Endothelial cell (in vitro differentiated cells): ENCODE measurements around the gene TREH. TPM values are rescaled to one million over a fixed set of nuclear protein-coding genes. Genes with fewer than 3 reads are reported as not detected.

Experiments used
- DNase-seq: peaks from one replicate; pipeline ENCODE4 v3.0.0; 2021; ENCODE audit warnings: low spot score
- H3K27ac Mint-ChIP-seq: one replicate; pipeline ENCODE4 v1.8.0; 2021; ENCODE audit warnings: mixed read lengths, inconsistent platforms; ENCODE audit not compliant: unreplicated experiment
- H3K27me3 Mint-ChIP-seq: one replicate; pipeline ENCODE4 v1.8.0; 2021; ENCODE audit warnings: mild to moderate bottlenecking, moderate library complexity, mixed read lengths, inconsistent platforms; ENCODE audit not compliant: unreplicated experiment
- H3K36me3 Mint-ChIP-seq: one replicate; pipeline ENCODE4 v1.8.0; 2021; ENCODE audit warnings: mild to moderate bottlenecking, low read depth, mixed read lengths, inconsistent platforms; ENCODE audit not compliant: unreplicated experiment
- H3K4me1 Mint-ChIP-seq: one replicate; pipeline ENCODE4 v1.8.0; 2021; ENCODE audit warnings: mild to moderate bottlenecking, mixed read lengths, inconsistent platforms; ENCODE audit not compliant: unreplicated experiment
- H3K4me3 Mint-ChIP-seq: one replicate; pipeline ENCODE4 v1.8.0; 2021; ENCODE audit warnings: mild to moderate bottlenecking, mixed read lengths, inconsistent platforms; ENCODE audit not compliant: unreplicated experiment
- H3K9me3 Mint-ChIP-seq: one replicate; pipeline ENCODE4 v1.8.0; 2021; ENCODE audit warnings: mixed read lengths, inconsistent platforms; ENCODE audit not compliant: unreplicated experiment
- total RNA-seq: library from RNA; stranded (reverse); fragmentation: NEBNext Ultra II Directional; extraction: Animal tissue kit (Norgen Biotek cat#: 25700); gene quantifications from one replicate; pipeline ENCODE4 v1.2.1, GENCODE V29; 2021; ENCODE audit not compliant: unreplicated experiment
- TF ChIP-seq, protein P1 (sequence below): fragments of 200-600 bp; sonication (generic); IDR thresholded peaks from one replicate; pipeline ENCODE4 v1.5.0; 2021; ENCODE audit warnings: antibody characterized with exemption; ENCODE audit not compliant: unreplicated experiment

The TREH gene
- total RNA-seq, 1 donor from 2014 or later: not detected

DNA sequence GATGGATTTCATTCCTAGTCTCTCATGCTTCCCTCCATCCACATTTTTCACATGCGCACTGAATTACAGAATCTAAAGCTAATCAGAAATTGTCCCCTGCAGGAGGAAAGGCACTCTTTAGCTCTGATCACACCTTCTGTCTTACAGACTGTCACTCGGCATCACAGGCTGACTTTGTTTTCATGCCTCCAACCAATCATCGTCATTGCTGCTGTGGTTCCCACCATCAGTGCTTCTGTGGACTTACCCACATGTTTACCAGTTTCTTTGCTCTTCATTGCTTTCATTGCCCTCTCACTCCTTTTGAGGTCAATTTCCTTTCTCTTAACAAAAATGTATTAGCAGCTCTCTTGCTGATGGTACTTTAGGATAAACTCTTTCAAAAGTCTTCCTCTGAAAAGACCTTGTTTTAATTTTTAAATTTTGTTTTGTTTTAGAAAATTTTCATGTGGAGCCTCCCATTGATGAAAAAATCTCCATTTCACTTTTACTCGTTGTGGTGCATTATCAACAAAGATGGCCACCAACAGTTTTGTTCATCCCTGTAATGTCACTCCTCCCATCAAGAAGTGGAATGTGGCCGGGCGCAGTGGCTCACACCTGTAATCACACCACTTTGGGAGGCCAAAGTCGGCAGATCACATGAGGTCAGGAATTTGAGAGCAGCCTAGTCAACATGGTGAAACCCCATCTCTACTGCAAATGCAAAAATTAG lies 20.2 kb upstream of the TREH start:
- TF ChIP-seq, protein P1, sequence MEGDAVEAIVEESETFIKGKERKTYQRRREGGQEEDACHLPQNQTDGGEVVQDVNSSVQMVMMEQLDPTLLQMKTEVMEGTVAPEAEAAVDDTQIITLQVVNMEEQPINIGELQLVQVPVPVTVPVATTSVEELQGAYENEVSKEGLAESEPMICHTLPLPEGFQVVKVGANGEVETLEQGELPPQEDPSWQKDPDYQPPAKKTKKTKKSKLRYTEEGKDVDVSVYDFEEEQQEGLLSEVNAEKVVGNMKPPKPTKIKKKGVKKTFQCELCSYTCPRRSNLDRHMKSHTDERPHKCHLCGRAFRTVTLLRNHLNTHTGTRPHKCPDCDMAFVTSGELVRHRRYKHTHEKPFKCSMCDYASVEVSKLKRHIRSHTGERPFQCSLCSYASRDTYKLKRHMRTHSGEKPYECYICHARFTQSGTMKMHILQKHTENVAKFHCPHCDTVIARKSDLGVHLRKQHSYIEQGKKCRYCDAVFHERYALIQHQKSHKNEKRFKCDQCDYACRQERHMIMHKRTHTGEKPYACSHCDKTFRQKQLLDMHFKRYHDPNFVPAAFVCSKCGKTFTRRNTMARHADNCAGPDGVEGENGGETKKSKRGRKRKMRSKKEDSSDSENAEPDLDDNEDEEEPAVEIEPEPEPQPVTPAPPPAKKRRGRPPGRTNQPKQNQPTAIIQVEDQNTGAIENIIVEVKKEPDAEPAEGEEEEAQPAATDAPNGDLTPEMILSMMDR: no peak
- no peaks in the 10 kb centered on the region for H3K4me1 Mint-ChIP-seq
- no peak overlapping the region for H3K27ac Mint-ChIP-seq
- H3K36me3 Mint-ChIP-seq: no peaks in the 10 kb centered on the region
- H3K9me3 Mint-ChIP-seq: no peaks in the 10 kb centered on the region
- H3K4me3 Mint-ChIP-seq: no peak overlapping the region
- DNase-seq: no peak
- no peaks in the 10 kb centered on the region for H3K27me3 Mint-ChIP-seq

DNA sequence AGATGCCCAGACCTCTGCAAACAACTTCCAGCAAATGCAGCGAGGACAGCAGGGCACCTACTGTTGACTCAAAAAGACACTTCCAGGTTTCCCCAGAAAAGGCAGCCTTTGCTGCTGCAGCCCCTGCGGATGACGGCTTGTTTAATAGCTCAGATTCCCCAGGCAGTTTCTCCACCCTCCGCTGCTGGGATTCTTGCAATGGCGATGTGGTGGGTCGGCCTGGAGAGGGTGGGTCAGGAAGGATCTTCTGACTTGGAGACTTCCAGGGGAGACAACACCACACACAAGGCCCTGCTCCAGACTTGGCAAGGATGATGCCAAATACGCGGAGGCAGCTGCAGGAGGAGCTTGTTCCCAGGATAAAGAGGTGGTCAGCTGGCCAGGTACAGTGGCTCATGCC lies 17.9 kb upstream of the TREH start:
- H3K4me1 Mint-ChIP-seq: peaks cover 3% of the 10 kb centered on the region
- H3K9me3 Mint-ChIP-seq: no peaks in the 10 kb centered on the region
- no peak overlapping the region for H3K27ac Mint-ChIP-seq
- DNase-seq: no peak
- H3K27me3 Mint-ChIP-seq: no peaks in the 10 kb centered on the region
- H3K36me3 Mint-ChIP-seq: no peaks in the 10 kb centered on the region
- no peak overlapping the region for H3K4me3 Mint-ChIP-seq
- TF ChIP-seq, protein P1: no peak

DNA sequence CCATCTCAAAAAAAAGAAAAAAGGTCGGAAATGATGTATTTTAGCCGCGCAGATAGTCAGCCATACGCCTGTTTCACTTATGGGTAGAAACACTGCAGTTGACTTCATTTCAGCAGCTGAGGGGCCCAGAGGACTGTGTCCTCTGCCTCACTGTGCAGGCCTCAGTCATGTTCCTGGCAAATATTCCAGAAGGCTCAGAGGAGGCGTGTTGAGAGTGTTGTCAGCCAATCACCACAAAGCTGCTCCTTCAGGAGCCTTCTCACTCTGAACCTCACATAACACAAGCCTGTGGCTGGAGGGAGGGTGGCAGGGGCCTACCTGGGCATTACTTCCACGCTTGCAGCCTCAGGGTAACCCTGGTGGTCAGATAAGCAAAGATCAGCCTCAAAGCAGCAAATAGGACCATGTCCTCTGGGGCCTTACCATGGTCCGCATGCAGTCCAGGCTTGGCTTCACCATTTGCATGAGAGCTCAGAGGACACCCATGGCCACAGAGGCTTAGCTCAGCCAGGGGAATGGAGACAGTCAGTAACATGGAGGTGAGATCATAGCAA lies 17.3 kb upstream of the TREH start:
- H3K27me3 Mint-ChIP-seq: peaks cover 4% of the 10 kb centered on the region
- H3K4me3 Mint-ChIP-seq: no peak overlapping the region
- TF ChIP-seq, protein P1: no peak
- H3K4me1 Mint-ChIP-seq: peaks cover 3% of the 10 kb centered on the region
- DNase-seq: no peak
- no peaks in the 10 kb centered on the region for H3K9me3 Mint-ChIP-seq
- H3K36me3 Mint-ChIP-seq: no peaks in the 10 kb centered on the region
- no peak overlapping the region for H3K27ac Mint-ChIP-seq

DNA sequence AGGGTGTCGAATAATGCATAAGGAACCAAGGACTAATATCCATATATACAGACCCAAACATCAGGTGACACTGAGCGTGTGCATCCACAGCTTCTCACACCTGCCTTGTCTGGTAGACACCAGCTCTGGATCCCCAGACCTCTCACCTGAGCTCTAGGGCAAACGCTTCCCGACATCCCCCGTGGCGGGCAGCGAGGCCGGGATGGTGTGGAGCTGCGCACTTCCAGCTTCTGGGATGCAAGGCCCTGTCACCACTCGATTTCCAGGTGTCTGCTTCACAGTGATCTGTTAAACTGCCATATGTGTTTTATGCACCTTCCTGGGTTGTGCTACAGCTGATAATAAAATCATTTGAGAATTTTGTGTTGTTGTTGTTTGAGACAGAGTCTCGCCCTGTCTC lies 15.3 kb upstream of the TREH start:
- DNase-seq: no peak
- no peak overlapping the region for H3K27ac Mint-ChIP-seq
- H3K36me3 Mint-ChIP-seq: no peaks in the 10 kb centered on the region
- H3K9me3 Mint-ChIP-seq: no peaks in the 10 kb centered on the region
- peaks cover 8% of the 10 kb centered on the region for H3K4me1 Mint-ChIP-seq
- peaks cover 6% of the 10 kb centered on the region for H3K27me3 Mint-ChIP-seq
- H3K4me3 Mint-ChIP-seq: no peak overlapping the region
- TF ChIP-seq, protein P1: no peak

DNA sequence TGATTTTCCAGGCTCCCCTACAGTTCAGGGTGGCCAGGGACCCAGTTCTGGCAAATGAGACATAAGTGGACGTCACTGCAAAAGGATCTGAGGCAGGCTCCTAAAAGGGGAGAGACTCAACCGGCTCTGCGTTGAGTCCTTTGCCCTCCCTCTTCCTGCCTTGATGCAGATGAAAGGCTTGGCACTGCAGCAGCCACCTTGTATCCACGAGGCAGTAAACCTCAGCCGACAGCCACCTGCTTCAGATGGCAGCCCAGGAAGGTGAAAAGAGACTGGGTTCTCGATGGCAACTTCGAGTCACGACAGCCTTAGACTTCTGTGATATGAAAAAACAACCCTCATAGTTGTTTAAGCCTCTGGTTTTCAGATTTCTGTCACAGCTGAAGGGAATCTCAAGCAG lies 14.7 kb upstream of the TREH start:
- Mint-ChIP-seq H3K4me3 (no peak overlapping the region), H3K4me1 (peaks cover 8% of the 10 kb centered on the region), H3K9me3 (no peaks in the 10 kb centered on the region), H3K27me3 (peaks cover 6% of the 10 kb centered on the region), H3K36me3 (no peaks in the 10 kb centered on the region), H3K27ac (no peak overlapping the region)
- no peak for DNase-seq
- TF ChIP-seq, protein P1: no peak
